ENCODE data around the gene DLGAP1.
A peak's percentile ranks its signal among the peaks of the same experiment; 100 is the strongest.

The DLGAP1 gene

GRCh38 chr18:3912705-3913104, 542.4 kb downstream of the DLGAP1 start:
- TF ChIP-seq CTCF (IDR thresholded peaks at IDR 0.05; ENCODE audit: low read depth, low read length): no peak
- DNase-seq (ENCODE audit: low read depth in 2 of 2): no peak

GRCh38 chr18:3911413-3911812, 543.7 kb downstream of the DLGAP1 start:
- no peak overlapping the region for H3K4me3 ChIP-seq (replicated peaks in 1 of 2; ENCODE audit: low read depth in 2 of 2, low read length in 2 of 2)
- DNase-seq (ENCODE audit: low read depth in 2 of 2): no peak
- TF ChIP-seq CTCF (IDR thresholded peaks at IDR 0.05; ENCODE audit: low read depth, low read length): no peak

More at GRCh38 chr18:3912705-3913104, 542.4 kb downstream of the DLGAP1 start:
- H3K4me3 ChIP-seq (replicated peaks in 1 of 2; ENCODE audit: low read depth in 2 of 2, low read length in 2 of 2): no peak overlapping the region

- no peak overlapping the region for H3K4me3 ChIP-seq (replicated peaks in 1 of 2; ENCODE audit: low read depth in 2 of 2, low read length in 2 of 2)
- no peak for TF ChIP-seq CTCF (IDR thresholded peaks at IDR 0.05; ENCODE audit: low read depth, low read length)
- DNase-seq (ENCODE audit: low read depth in 2 of 2): peak in 1 of 2 donors; percentile 38
Observed at GRCh38 chr18:3910512-3910911, 544.6 kb downstream of the DLGAP1 start.

- TF ChIP-seq CTCF (IDR thresholded peaks at IDR 0.05; ENCODE audit: low read depth, low read length): no peak
- H3K4me3 ChIP-seq (replicated peaks in 1 of 2; ENCODE audit: low read depth in 2 of 2, low read length in 2 of 2): no peak overlapping the region
Observed at GRCh38 chr18:3907955-3908354, 547.2 kb downstream of the DLGAP1 start.

GRCh38 chr18:3906116-3906750, 548.9 kb downstream of the DLGAP1 start:
- TF ChIP-seq CTCF (IDR thresholded peaks at IDR 0.05; ENCODE audit: low read depth, low read length): no peak
- H3K4me3 ChIP-seq (replicated peaks in 1 of 2; ENCODE audit: low read depth in 2 of 2, low read length in 2 of 2): no peak overlapping the region
- no peak for DNase-seq (ENCODE audit: low read depth in 2 of 2)

More at GRCh38 chr18:3907955-3908354, 547.2 kb downstream of the DLGAP1 start:
- DNase-seq (ENCODE audit: low read depth in 2 of 2): no peak

GRCh38 chr18:3903337-3903736, 551.8 kb downstream of the DLGAP1 start:
- no peak for TF ChIP-seq CTCF (IDR thresholded peaks at IDR 0.05; ENCODE audit: low read depth, low read length)
- DNase-seq (ENCODE audit: low read depth in 2 of 2): peak; percentile 44 to 90
- H3K4me3 ChIP-seq (replicated peaks in 1 of 2; ENCODE audit: low read depth in 2 of 2, low read length in 2 of 2): no peak overlapping the region

- no peak for TF ChIP-seq CTCF (IDR thresholded peaks at IDR 0.05; ENCODE audit: low read depth, low read length)
- H3K4me3 ChIP-seq (replicated peaks in 1 of 2; ENCODE audit: low read depth in 2 of 2, low read length in 2 of 2): no peak overlapping the region
- DNase-seq (ENCODE audit: low read depth in 2 of 2): no peak
Observed at GRCh38 chr18:3902676-3903075, 552.4 kb downstream of the DLGAP1 start.
